SK-N-MC (cell line): Measurements from ENCODE around the gene NCOA1.

ENCODE experiments used
- EZH2 ChIP-seq: fragments of 200-600 bp; sonication (generic); IDR thresholded peaks from one replicate; pipeline ENCODE4 v1.6.1; 2017; ENCODE audit warnings: antibody characterized with exemption
- POLR2AphosphoS5 ChIP-seq: IDR thresholded peaks from 2 replicates; pipeline ENCODE4 v1.6.1; 2012; ENCODE audit warnings: mild to moderate bottlenecking, low read depth, low read length, borderline replicate concordance

DNA sequence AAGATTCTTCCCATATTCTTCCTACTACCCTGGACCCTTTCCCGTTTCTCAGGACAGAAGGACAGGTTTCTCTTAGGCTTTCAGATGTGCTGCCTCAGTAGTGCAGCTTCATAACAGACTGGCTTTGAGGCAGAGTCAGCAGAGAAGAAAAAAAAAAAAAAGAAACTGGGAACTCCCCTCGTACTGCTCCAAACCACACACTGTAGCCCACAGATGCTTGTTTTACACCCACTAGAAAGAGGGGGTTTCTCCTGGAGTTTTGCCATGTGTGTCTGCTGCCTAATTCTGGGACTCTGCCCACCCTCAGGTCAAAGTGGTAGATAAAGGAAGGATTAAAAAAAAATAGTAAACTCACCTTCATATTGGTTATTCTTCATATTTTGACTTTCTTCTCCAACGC lies 95.9 kb downstream of the NCOA1 start:
- TF ChIP-seq EZH2 (no peak), POLR2AphosphoS5 (no peak)
